IPS-15b (cell line): ENCODE measurements around the gene CEP112.
"Not testable (repeated sequence)": the region's sequence is repeated elsewhere in the genome, so short reads cannot be mapped to it uniquely, and the experiment has no call there.

ENCODE experiments used
- H3K27me3 ChIP-seq: one replicate; pipeline ENCODE4 v1.6.1; 2013; ENCODE audit warnings: low read length; ENCODE audit not compliant: control insufficient read depth, insufficient read depth
- H3K36me3 ChIP-seq: one replicate; pipeline ENCODE4 v1.6.1; 2013; ENCODE audit warnings: low read length; ENCODE audit not compliant: control insufficient read depth, insufficient read depth
- H3K4me1 ChIP-seq: one replicate; pipeline ENCODE4 v1.6.1; 2013; ENCODE audit warnings: mild to moderate bottlenecking, low read length; ENCODE audit not compliant: control insufficient read depth, insufficient read depth
- H3K4me3 ChIP-seq: one replicate; pipeline ENCODE4 v1.5.1; 2013; ENCODE audit warnings: low read depth, low read length
- H3K9ac ChIP-seq: one replicate; pipeline ENCODE4 v1.6.1; 2013; ENCODE audit warnings: low read depth, mild to moderate bottlenecking, low read length
- H3K9me3 ChIP-seq: one replicate; pipeline ENCODE4 v1.6.1; 2013; ENCODE audit warnings: mild to moderate bottlenecking, low read length; ENCODE audit not compliant: control insufficient read depth, insufficient read depth

CEP112 gene

DNA sequence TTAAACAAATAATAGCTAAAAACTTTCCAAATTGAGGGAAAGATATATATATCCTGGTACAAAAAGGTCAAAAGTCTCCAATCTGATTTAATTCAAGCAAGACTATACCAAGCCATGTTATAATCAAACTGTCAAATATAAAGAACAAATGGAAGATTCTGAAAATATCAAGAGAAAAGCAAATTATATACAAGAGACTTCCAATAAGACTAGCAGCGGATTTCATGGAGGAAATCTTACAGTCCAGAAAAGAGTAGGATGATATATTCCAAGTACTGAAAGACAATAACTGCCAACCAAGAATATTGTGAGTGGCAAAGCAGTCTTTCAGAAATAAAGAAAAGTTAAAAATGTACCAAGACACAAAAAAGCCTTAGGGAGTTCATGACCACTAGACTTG lies 102.2 kb downstream of the CEP112 start:
- Histone ChIP-seq H3K36me3 (no peaks in the 10 kb centered on the region), H3K4me1 (no peaks in the 10 kb centered on the region), H3K4me3 (no peak overlapping the region), H3K27me3 (no peaks in the 10 kb centered on the region), H3K9ac (no peak overlapping the region), H3K9me3 (no peaks in the 10 kb centered on the region)

DNA sequence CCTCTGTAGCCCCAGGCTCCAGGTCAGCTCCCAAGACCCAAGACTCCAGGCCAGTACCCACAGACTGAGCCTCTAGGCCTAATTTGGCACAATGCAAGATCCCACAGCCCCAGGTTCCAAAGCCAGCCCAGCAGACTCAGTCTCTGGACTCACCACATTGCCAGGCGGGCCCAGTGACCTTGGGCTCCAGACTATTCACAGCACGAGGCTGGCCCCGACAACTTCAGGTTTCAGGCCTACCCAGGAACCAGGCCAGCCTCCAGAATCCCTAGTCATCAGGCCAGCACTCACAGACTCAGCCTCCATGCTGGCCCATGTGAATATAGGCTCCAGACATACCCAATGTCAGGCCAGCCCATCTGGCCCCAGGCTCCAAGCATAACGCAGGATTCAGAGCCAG lies 103.8 kb downstream of the CEP112 start:
- no peaks in the 10 kb centered on the region for H3K27me3 ChIP-seq
- H3K4me1 ChIP-seq = no peaks in the 10 kb centered on the region
- H3K4me3 ChIP-seq = no peak overlapping the region
- no peaks in the 10 kb centered on the region for H3K9me3 ChIP-seq
- H3K36me3 ChIP-seq = no peaks in the 10 kb centered on the region
- H3K9ac ChIP-seq = no peak overlapping the region

DNA sequence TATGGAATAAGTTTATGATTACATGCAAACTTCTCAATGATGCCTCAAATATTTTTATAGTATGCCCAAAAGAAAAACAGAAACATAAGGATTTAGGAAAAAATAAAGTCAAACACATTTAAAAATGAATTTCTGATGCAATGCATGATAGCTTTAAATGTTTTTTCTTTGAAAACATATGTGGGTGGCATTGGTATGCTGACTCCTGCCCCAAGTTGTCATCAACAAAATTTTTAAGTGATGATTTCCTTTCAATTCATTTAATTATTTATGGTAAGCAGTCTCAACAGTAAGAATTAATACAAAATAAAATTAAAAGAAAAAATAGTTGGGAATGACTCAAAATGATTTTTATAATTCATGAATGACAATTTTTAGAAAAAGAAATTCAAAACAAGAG lies 104.9 kb downstream of the CEP112 start:
- H3K27me3 ChIP-seq = no peaks in the 10 kb centered on the region
- no peak overlapping the region for H3K4me3 ChIP-seq
- H3K9me3 ChIP-seq = no peaks in the 10 kb centered on the region
- H3K4me1 ChIP-seq = no peaks in the 10 kb centered on the region
- no peaks in the 10 kb centered on the region for H3K36me3 ChIP-seq
- H3K9ac ChIP-seq = no peak overlapping the region

DNA sequence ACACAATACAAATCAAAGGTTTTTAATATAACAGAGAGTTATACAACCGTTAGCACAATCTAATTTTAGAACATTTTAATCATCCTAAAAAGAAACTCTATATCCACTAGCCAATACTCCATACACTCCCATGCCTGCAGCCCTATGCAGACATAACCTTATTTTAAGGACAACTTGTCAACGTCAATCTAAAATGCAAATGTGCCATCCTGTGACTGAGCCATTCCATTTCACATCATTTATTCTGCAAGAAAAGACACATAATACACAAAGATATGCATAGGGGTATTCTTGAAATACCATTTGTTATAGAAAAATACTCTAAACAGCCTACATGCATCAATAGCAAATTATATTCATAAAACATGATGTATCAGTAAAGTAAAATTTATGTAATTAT lies 106.7 kb downstream of the CEP112 start:
- Histone ChIP-seq H3K4me3 (no peak overlapping the region), H3K9ac (no peak overlapping the region), H3K36me3 (no peaks in the 10 kb centered on the region)

DNA sequence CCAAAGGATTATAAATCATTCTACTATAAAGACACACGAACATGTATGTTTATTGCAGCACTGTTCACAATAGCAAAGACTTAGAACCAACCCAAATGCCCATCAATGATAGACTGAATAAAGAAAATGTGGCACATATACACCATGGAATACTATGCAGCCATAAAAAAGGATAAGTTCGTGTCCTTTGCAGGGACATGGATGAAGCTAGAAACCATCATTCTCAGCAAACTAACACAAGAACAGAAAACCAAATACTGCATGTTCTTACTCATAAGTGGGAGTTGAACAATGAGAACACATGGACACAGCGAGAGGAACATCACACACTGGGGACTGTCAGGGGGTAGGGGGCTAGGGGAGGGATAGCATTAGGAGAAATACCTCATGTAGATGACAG lies 111.3 kb downstream of the CEP112 start:
- not testable (repeated sequence) for H3K27me3 ChIP-seq, H3K9ac ChIP-seq, H3K4me3 ChIP-seq, H3K36me3 ChIP-seq, H3K9me3 ChIP-seq, H3K4me1 ChIP-seq

More for the DNA sequence above, 106.7 kb downstream of the CEP112 start:
- Histone ChIP-seq H3K9me3 (no peaks in the 10 kb centered on the region), H3K4me1 (no peaks in the 10 kb centered on the region), H3K27me3 (no peaks in the 10 kb centered on the region)

DNA sequence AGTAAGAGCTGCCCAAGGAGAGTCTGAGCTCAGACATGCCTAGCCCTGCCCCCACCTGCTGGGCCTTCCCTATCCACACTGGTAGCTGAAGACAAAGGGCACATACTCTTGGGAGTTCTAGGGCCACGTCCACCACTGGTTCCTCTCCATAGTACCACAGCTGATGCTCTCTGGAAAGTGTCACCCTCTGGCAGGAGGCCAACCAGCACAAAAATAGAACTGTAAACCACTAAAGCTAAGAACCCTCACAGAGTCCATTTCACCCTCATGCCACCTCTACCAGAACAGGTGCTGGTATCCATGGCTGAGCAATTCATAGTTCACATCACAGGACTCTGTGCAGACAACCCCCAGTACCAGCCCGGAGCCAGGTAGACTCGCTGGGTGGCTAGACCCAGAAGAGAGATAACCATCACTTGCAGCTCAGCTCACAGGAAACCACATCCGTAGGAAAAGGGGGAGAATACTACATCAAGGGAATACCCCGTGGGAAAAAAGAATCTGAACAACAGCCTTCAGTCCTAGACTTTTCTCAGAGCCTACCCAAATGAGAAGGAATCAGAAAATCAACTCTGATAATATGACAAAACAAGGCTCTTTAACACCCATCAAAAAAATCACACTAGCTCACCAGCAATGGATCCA lies 115.3 kb downstream of the CEP112 start:
- Histone ChIP-seq H3K9me3 (no peaks in the 10 kb centered on the region), H3K27me3 (no peaks in the 10 kb centered on the region), H3K9ac (no peak overlapping the region), H3K4me1 (no peaks in the 10 kb centered on the region), H3K36me3 (no peaks in the 10 kb centered on the region), H3K4me3 (no peak overlapping the region)

DNA sequence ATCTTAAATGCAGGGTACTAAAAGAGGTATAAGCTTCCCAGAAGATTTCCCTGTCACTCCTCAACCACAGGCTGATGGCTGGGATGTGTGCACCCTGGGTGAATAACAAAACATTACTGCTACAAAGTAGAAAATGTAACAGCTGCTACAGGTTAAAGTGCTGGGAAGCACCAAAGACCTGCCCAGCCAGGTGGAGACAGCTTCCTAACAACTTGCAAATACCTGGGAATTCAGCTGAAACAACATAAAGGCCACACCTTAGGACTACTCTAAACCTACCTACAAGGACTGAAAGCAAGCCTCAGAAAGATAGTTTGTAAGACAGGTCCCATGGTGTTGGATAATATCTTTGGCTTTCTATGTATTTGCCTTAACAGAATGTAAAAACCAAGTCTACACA lies 118.5 kb downstream of the CEP112 start:
- Histone ChIP-seq H3K9me3 (no peaks in the 10 kb centered on the region), H3K4me3 (no peak overlapping the region), H3K9ac (no peak overlapping the region), H3K27me3 (no peaks in the 10 kb centered on the region), H3K4me1 (no peaks in the 10 kb centered on the region), H3K36me3 (no peaks in the 10 kb centered on the region)

DNA sequence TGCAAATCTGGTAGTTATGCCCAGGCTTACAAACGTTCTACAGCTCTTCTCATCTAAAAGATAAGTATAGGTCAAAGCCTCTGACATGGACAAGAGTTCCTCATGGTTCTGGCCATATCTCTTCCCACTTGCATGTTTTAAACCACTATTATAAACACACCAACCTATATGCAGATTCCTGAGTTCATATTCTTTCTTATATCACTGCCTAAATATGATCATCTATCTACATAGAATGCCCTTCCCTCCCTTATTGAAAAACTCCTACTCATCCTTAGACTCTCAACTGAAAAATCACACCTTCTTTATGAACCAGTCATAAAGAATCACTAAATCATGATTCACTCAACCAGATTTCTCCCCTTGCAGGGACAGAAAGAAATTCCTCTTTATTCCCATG lies 128.2 kb downstream of the CEP112 start:
- Histone ChIP-seq H3K9me3 (no peaks in the 10 kb centered on the region), H3K36me3 (no peaks in the 10 kb centered on the region), H3K9ac (no peak overlapping the region), H3K27me3 (no peaks in the 10 kb centered on the region), H3K4me1 (no peaks in the 10 kb centered on the region), H3K4me3 (no peak overlapping the region)

DNA sequence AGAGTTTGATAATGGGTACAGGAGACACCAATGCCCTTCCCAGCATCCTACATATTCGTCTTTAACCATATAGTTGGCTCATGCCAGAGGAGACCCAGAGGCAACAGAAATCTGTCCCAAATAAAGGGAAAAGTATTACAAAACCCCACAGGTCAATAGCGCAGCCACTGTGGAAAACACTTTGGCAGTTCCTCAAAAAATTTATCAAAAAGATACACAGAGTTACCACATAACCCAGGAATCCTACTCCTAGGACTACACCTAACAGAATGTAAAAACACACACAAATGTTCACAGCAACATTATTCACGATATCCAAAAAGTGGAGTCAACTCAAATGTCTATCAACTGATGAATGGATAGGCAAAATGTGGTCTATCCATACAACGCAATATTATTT lies 135.8 kb downstream of the CEP112 start:
- Histone ChIP-seq H3K27me3 (no peaks in the 10 kb centered on the region), H3K4me3 (no peak overlapping the region), H3K36me3 (no peaks in the 10 kb centered on the region), H3K9me3 (no peaks in the 10 kb centered on the region), H3K9ac (no peak overlapping the region), H3K4me1 (no peaks in the 10 kb centered on the region)

DNA sequence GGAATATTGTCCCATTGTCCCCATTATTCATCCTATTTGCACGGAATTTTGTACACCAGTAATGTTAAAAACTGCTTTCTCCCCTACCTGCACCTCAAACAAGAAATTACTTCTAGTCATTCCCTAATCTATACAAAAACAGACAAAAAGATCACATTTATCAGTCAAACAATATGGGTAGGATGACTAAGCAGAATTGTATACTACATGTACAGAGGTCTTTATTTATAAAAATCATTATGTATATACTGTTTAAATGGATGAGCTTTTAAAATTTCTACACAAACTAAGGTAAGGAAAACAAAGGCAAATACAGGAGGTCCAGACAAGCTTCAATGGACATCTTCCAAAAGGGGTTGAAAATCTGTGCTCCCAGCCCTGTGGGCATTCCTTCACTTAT lies 137.7 kb downstream of the CEP112 start:
- H3K4me3 ChIP-seq = no peak overlapping the region
- H3K36me3 ChIP-seq = no peaks in the 10 kb centered on the region
- H3K27me3 ChIP-seq = no peaks in the 10 kb centered on the region
- H3K4me1 ChIP-seq = no peaks in the 10 kb centered on the region
- no peak overlapping the region for H3K9ac ChIP-seq
- no peaks in the 10 kb centered on the region for H3K9me3 ChIP-seq

DNA sequence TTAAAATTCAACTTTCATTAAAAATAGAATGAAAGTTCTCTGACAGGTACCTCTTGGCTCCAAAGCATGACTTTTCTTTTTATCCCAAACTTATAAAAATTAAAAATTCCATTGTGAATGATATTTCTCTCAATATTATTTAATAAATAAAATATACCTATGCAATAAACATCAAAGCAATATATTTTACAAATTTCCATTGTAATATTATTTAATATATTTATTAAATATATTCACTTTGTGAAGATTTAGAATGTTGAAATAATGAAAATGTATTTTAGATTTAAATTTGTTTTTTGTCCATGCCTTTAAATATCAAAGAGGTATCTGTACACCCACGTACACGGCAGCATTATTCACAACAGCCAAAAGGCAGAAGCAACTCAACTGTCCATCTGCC lies 147.8 kb downstream of the CEP112 start:
- no peaks in the 10 kb centered on the region for H3K36me3 ChIP-seq
- H3K4me1 ChIP-seq = no peaks in the 10 kb centered on the region
- no peak overlapping the region for H3K9ac ChIP-seq
- H3K27me3 ChIP-seq = no peaks in the 10 kb centered on the region
- no peaks in the 10 kb centered on the region for H3K9me3 ChIP-seq
- H3K4me3 ChIP-seq = no peak overlapping the region

DNA sequence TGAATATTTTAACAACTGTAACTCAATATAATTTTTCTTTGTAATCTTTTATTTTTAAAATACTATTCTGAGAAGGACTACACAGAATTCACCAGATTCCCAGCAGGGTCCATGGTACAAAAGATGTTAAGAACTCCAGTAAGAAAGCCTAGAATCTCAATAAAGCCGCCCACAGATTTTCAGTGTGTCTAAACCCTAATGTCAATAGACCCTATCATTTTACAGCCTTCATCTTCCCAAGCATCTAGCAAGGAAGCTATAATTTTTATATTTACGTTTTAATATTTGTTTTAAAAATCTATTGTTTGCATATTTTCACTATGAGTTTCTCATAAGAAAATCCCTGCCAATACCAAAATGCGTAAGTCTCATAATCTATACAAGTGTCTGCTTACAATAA lies 148.5 kb downstream of the CEP112 start:
- H3K4me1 ChIP-seq = no peaks in the 10 kb centered on the region
- H3K4me3 ChIP-seq = no peak overlapping the region
- no peak overlapping the region for H3K9ac ChIP-seq
- H3K36me3 ChIP-seq = no peaks in the 10 kb centered on the region
- H3K9me3 ChIP-seq = no peaks in the 10 kb centered on the region
- no peaks in the 10 kb centered on the region for H3K27me3 ChIP-seq
